HCT116 (cell line): ENCODE results near the gene NFASC. TPM values are rescaled to one million over a fixed set of nuclear protein-coding genes. Genes with fewer than 3 reads are reported as not detected.

Source experiments
- ATAC-seq: fragments of 200-7000 bp; cut with Tn5 transposase; 2 replicates; pipeline ENCODE4 v1.9.1; 2020; ENCODE audit warnings: mild to moderate bottlenecking, moderate library complexity
- BruUV-seq: library from RNA; stranded (reverse); fragments of 400-500 nt; replicated peaks from 2 replicates; lab custom pipeline; 2021; lab: Mats Ljungman, UMichigan
- CTCF ChIA-PET: fragments of 300-600 bp; sonication (Branson Sonifier 250); formaldehyde crosslinking; loops from one replicate; lab custom pipeline; 2021; ENCODE audit warnings: antibody characterized with exemption; lab: Charles Lee
- POLR2A ChIA-PET: fragments of 300-600, 350-600 bp; sonication (Branson Sonifier 250); formaldehyde crosslinking; loops from one replicate; lab custom pipeline; 2021; ENCODE audit warnings: antibody characterized with exemption; lab: Charles Lee
- RAD21 ChIA-PET, 2 experiments: fragments of 300-600 bp; sonication (Branson Sonifier 250); formaldehyde crosslinking; loops; one replicate each; lab custom pipeline; 2023; ENCODE audit warnings: low total read pairs in 2 of 2; ENCODE audit not compliant: uncharacterized antibody in 2 of 2, unreplicated experiment in 2 of 2, low non-redundant PET in 1 of 2; lab: Charles Lee
- DNase-seq: peaks from one replicate; pipeline ENCODE4 v3.0.0-alpha.2; 2010; ENCODE audit warnings: low read depth, low spot score
- H2AFZ ChIP-seq: fragments of 200-600 bp; shearing (Covaris generic), sonication (generic); 2 replicates; pipeline ENCODE4 v1.6.1; 2017; ENCODE audit warnings: low read depth, mixed run types, mixed read lengths, antibody characterized with exemption, low read length; ENCODE audit not compliant: poor library complexity, severe bottlenecking
- H3K27ac ChIP-seq: 2 replicates; pipeline ENCODE4 v1.5.1; 2012; ENCODE audit warnings: low read depth, low read length
- H3K27me3 ChIP-seq: fragments of 200-600 bp; sonication (generic); 2 replicates; pipeline ENCODE4 v1.6.1; 2016; ENCODE audit warnings: mixed run types, low read length, mixed read lengths; ENCODE audit not compliant: insufficient read depth
- H3K36me3 ChIP-seq, 2 experiments: fragments of 200-500 bp in 1 of 2; fragments of 200-600 bp in 1 of 2; sonication (Bioruptor generic) in 1 of 2; sonication (generic) in 1 of 2; 2 replicates each; pipeline versions ENCODE4 v1.5.1 to v1.6.1; 2014 to 2016; ENCODE audit warnings: low read length in 2 of 2, inconsistent platforms in 1 of 2, mixed read lengths in 1 of 2, mixed run types in 1 of 2; ENCODE audit not compliant: insufficient read depth in 2 of 2, control insufficient read depth in 1 of 2
- H3K4me1 ChIP-seq, 2 experiments: fragments of 200-600 bp in 1 of 2; sonication (generic) in 1 of 2; 2 replicates each; pipeline versions ENCODE4 v1.5.1 to v1.6.1; 2012 to 2017; ENCODE audit warnings: low read length in 2 of 2, inconsistent platforms in 1 of 2, mild to moderate bottlenecking in 1 of 2, mixed read lengths in 1 of 2, mixed run types in 1 of 2, moderate library complexity in 1 of 2; ENCODE audit not compliant: insufficient read depth in 2 of 2, control insufficient read depth in 1 of 2
- H3K4me2 ChIP-seq: fragments of 200-600 bp; sonication (generic); 2 replicates; pipeline ENCODE4 v1.6.1; 2017; ENCODE audit warnings: mixed run types, low read length, mixed read lengths
- H3K4me3 ChIP-seq, 2 experiments: fragments of 200-600 bp in 1 of 2; sonication (generic) in 1 of 2; replicated peaks in 1 of 2; 2 replicates each; pipeline ENCODE4 v1.5.1; 2011 to 2016; ENCODE audit warnings: low read length in 2 of 2, control low read depth in 1 of 2, low read depth in 1 of 2, mild to moderate bottlenecking in 1 of 2, mixed read lengths in 1 of 2, mixed run types in 1 of 2
- H3K79me2 ChIP-seq: fragments of 200-600 bp; sonication (generic); 2 replicates; pipeline ENCODE4 v1.6.1; 2017; ENCODE audit warnings: mild to moderate bottlenecking, mixed run types, low read length, moderate library complexity, mixed read lengths; ENCODE audit not compliant: insufficient read depth
- H3K9ac ChIP-seq: fragments of 200-600 bp; sonication (generic); 2 replicates; pipeline ENCODE4 v1.6.1; 2016; ENCODE audit warnings: low read length, mixed read lengths
- H3K9me2 ChIP-seq: fragments of 200-600 bp; sonication (generic), shearing (Covaris generic); 2 replicates; pipeline ENCODE4 v1.6.1; 2017; ENCODE audit warnings: mixed run types, mild to moderate bottlenecking, moderate library complexity; ENCODE audit not compliant: insufficient read depth
- H3K9me3 ChIP-seq, 2 experiments: fragments of 200-500 bp in 1 of 2; fragments of 200-600 bp in 1 of 2; sonication (Bioruptor generic) in 1 of 2; sonication (generic) in 1 of 2; 2 replicates each; pipeline ENCODE4 v1.6.1; 2014 to 2017; ENCODE audit warnings: low read length in 2 of 2, mixed read lengths in 2 of 2, inconsistent platforms in 1 of 2, low read depth in 1 of 2, mild to moderate bottlenecking in 1 of 2, mixed run types in 1 of 2, moderate library complexity in 1 of 2; ENCODE audit not compliant: control insufficient read depth in 1 of 2, insufficient read depth in 1 of 2
- H4K20me1 ChIP-seq: fragments of 200-600 bp; sonication (generic), shearing (Covaris generic); 2 replicates; pipeline ENCODE4 v1.6.1; 2017; ENCODE audit warnings: mixed run types, mild to moderate bottlenecking, moderate library complexity; ENCODE audit not compliant: insufficient read depth
- CTCF ChIP-seq, 3 experiments: fragments of 200-600 bp in 1 of 3; sonication (generic) in 1 of 3; IDR thresholded peaks in 2 of 3; conservative IDR thresholded peaks in 1 of 3; 2 replicates each; pipeline ENCODE4 v1.5.1; 2012 to 2017; ENCODE audit warnings: low read depth in 2 of 3, low read length in 2 of 3, antibody characterized with exemption in 1 of 3, borderline replicate concordance in 1 of 3, control low read depth in 1 of 3, mild to moderate bottlenecking in 1 of 3, mixed read lengths in 1 of 3, mixed run types in 1 of 3, moderate library complexity in 1 of 3; ENCODE audit not compliant: insufficient read depth in 1 of 3
- EGR1 ChIP-seq: IDR thresholded peaks from 2 replicates; pipeline ENCODE4 v1.6.1; 2012; ENCODE audit warnings: low read depth
- EZH2 ChIP-seq: fragments of 200-600 bp; sonication (generic); IDR thresholded peaks from 2 replicates; pipeline ENCODE4 v1.6.1; 2017; ENCODE audit warnings: antibody characterized with exemption, mixed run types
- FOSL1 ChIP-seq: IDR thresholded peaks from 2 replicates; pipeline ENCODE4 v1.6.1; 2012; ENCODE audit warnings: low read depth
- JUND ChIP-seq: IDR thresholded peaks from 2 replicates; pipeline ENCODE4 v1.6.1; 2012
- POLR2A ChIP-seq: IDR thresholded peaks from 2 replicates; pipeline ENCODE4 v1.7.0; 2011; ENCODE audit warnings: borderline replicate concordance; ENCODE audit not compliant: insufficient read depth, insufficient read length; ENCODE audit errors: extremely low read depth
- RAD21 ChIP-seq: IDR thresholded peaks from 2 replicates; pipeline ENCODE4 v1.6.1; 2012; ENCODE audit warnings: low read depth, mild to moderate bottlenecking
- SIN3A ChIP-seq: IDR thresholded peaks from 2 replicates; pipeline ENCODE4 v1.6.1; 2012; ENCODE audit warnings: low read depth
- SRF ChIP-seq: IDR thresholded peaks from 2 replicates; pipeline ENCODE4 v1.6.1; 2012; ENCODE audit warnings: low read depth
- intact Hi-C: fragments of 100-400 bp; cut with micrococcal nuclease; formaldehyde crosslinking; loops from 2 replicates; pipeline ENCODE4 v1.10.0; 2022
- total RNA-seq: library from RNA; stranded (reverse); gene quantifications from one replicate; pipeline ENCODE4 v1.2.1, GENCODE V29; 2021; ENCODE audit not compliant: unreplicated experiment
- TF ChIP-seq, protein P1 (sequence below): IDR thresholded peaks from 2 replicates; pipeline ENCODE4 v1.6.1; 2012
- TF ChIP-seq, protein P2 (sequence below): IDR thresholded peaks from 2 replicates; pipeline ENCODE4 v1.6.1; 2012; ENCODE audit warnings: low read depth

The NFASC gene
- total RNA-seq, 1 experiment from 2014 or later = 0.57 TPM

DNA sequence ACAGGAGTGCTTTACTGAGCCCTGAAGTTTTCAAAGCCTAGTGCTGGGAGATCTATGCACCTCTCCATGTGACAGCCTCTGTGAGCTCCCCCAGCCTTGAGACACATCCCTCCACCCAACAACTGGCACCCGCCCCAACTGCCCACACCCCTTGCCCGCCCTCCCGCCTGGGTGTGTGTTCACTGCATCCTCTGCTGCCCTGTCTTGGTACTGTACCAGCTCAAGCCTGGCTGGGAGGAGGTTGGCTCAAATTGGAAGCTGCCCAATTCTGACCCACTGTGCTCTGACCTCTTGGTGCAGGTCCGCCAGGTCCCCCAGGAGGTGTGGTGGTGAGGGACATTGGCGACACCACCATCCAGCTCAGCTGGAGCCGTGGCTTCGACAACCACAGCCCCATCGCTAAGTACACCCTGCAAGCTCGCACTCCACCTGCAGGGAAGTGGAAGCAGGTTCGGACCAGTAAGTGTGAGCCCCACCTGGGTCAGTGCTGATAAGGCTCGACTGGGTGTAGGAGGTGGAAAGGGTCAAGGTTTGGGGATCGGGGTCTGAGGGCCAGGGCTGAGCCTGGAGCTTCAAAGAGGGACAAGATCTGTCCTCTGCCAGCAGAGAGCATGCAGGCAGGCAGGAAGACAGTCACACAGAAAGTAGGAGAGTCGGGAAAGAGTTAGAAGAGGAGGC lies 195.6 kb downstream of the NFASC start:
- no peak overlapping the region for H2AFZ ChIP-seq
- TF ChIP-seq RAD21 = peak; percentile 37; the same call in 1 of the 2 replicates
- no peak for TF ChIP-seq POLR2A
- TF ChIP-seq CTCF (IDR thresholded peaks at IDR 0.05 in 2 of 3, conservative IDR thresholded peaks at IDR 0.05 in 1 of 3; ENCODE audit: borderline replicate concordance in 1 of 3, insufficient read depth in 1 of 3, low read depth in 2 of 3, low read length in 2 of 3) = peak; percentile 42 to 63 (median 48); a peak in 4 of 6 replicates
- no peak for TF ChIP-seq SIN3A
- TF ChIP-seq, all 23 proteins: peak for 2
- H3K27me3 ChIP-seq = no peaks in the 10 kb centered on the region
- H3K9me3 ChIP-seq = no peaks in the 10 kb centered on the region
- DNase-seq (peak; percentile 10), ATAC-seq (peak; percentile 76)
- CTCF ChIA-PET = interaction anchor here (0.8 to 2.2 kb wide), 4 partner anchors 10 to 259 kb away, joined by 3 to 14 read pairs (median 4); no protein-coding TSS in a partner anchor
- no peaks in the 10 kb centered on the region; a peak in 1 of 4 replicates for H3K4me1 ChIP-seq
- no peaks in the 10 kb centered on the region for H3K9me2 ChIP-seq
- no peaks in the 10 kb centered on the region for H3K79me2 ChIP-seq
- no peaks in the 10 kb centered on the region for H3K36me3 ChIP-seq
- no peak overlapping the region for H3K9ac ChIP-seq
- intact Hi-C loops = no loop called here
- no TSS peak for BruUV-seq
- no peaks in the 10 kb centered on the region for H4K20me1 ChIP-seq
- POLR2A ChIA-PET = no interaction called here
- H3K4me3 ChIP-seq = no peak overlapping the region
- H3K4me2 ChIP-seq = no peak overlapping the region
- RAD21 ChIA-PET = interaction anchor here (1.1 to 1.3 kb wide), 2 partner anchors 77 kb away, joined by 6 to 8 read pairs; no protein-coding TSS in a partner anchor
- H3K27ac ChIP-seq = no peak overlapping the region

DNA sequence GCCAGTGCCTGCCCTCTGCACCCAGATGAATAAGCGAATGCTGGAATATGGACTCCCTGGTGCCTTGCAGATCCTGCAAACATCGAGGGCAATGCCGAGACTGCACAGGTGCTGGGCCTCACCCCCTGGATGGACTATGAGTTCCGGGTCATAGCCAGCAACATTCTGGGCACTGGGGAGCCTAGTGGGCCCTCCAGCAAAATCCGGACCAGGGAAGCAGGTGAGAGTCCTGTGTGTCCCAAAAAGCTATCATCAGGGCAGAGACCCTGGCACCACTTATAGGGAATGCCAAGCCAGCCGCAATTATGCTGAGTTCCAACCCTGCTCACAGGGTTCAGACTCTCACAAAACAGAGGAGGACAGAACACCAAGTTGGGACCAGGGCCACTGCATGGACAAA lies 196.4 kb downstream of the NFASC start:
- no peaks in the 10 kb centered on the region for H4K20me1 ChIP-seq
- H3K4me1 ChIP-seq = no peaks in the 10 kb centered on the region; a peak in 1 of 4 replicates
- ChIA-PET POLR2A (no interaction called here), CTCF (interaction anchor here (2.2 kb wide), 1 partner anchor 78 kb away, joined by 14 read pairs; no protein-coding TSS in a partner anchor), RAD21 (interaction anchor here in 1 of 2 experiments (1.3 kb wide), 1 partner anchor 78 kb away, joined by 6 read pairs; no protein-coding TSS in a partner anchor)
- ATAC-seq (no peak), DNase-seq (no peak)
- H3K79me2 ChIP-seq = no peaks in the 10 kb centered on the region
- intact Hi-C loops = no loop called here
- no peak overlapping the region for H3K4me3 ChIP-seq
- no peaks in the 10 kb centered on the region for H3K36me3 ChIP-seq
- no peaks in the 10 kb centered on the region for H3K27me3 ChIP-seq
- no peak overlapping the region for H3K4me2 ChIP-seq
- no peak overlapping the region for H3K27ac ChIP-seq
- H3K9me3 ChIP-seq = no peaks in the 10 kb centered on the region
- BruUV-seq = no TSS peak
- H3K9ac ChIP-seq = no peak overlapping the region
- H3K9me2 ChIP-seq = no peaks in the 10 kb centered on the region
- no peak overlapping the region for H2AFZ ChIP-seq
- no peak for TF ChIP-seq EGR1
- no peak for TF ChIP-seq SRF
- TF ChIP-seq EZH2 = no peak
- no peak for TF ChIP-seq JUND
- no peak for TF ChIP-seq RAD21
- TF ChIP-seq, protein P1, sequence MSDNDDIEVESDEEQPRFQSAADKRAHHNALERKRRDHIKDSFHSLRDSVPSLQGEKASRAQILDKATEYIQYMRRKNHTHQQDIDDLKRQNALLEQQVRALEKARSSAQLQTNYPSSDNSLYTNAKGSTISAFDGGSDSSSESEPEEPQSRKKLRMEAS = no peak
- TF ChIP-seq, protein P2, sequence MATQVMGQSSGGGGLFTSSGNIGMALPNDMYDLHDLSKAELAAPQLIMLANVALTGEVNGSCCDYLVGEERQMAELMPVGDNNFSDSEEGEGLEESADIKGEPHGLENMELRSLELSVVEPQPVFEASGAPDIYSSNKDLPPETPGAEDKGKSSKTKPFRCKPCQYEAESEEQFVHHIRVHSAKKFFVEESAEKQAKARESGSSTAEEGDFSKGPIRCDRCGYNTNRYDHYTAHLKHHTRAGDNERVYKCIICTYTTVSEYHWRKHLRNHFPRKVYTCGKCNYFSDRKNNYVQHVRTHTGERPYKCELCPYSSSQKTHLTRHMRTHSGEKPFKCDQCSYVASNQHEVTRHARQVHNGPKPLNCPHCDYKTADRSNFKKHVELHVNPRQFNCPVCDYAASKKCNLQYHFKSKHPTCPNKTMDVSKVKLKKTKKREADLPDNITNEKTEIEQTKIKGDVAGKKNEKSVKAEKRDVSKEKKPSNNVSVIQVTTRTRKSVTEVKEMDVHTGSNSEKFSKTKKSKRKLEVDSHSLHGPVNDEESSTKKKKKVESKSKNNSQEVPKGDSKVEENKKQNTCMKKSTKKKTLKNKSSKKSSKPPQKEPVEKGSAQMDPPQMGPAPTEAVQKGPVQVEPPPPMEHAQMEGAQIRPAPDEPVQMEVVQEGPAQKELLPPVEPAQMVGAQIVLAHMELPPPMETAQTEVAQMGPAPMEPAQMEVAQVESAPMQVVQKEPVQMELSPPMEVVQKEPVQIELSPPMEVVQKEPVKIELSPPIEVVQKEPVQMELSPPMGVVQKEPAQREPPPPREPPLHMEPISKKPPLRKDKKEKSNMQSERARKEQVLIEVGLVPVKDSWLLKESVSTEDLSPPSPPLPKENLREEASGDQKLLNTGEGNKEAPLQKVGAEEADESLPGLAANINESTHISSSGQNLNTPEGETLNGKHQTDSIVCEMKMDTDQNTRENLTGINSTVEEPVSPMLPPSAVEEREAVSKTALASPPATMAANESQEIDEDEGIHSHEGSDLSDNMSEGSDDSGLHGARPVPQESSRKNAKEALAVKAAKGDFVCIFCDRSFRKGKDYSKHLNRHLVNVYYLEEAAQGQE = no peak
- TF ChIP-seq FOSL1 = no peak
